HCT116 (cell line): ENCODE measurements around the gene IMMP2L. TPM values are rescaled to one million over a fixed set of nuclear protein-coding genes. Genes with fewer than 3 reads are reported as not detected.

Experiments used
- ATAC-seq: fragments of 200-7000 bp; cut with Tn5 transposase; 2 replicates; pipeline ENCODE4 v1.9.1; 2020; ENCODE audit warnings: mild to moderate bottlenecking, moderate library complexity
- BruUV-seq: library from RNA; stranded (reverse); fragments of 400-500 nt; replicated peaks from 2 replicates; lab custom pipeline; 2021; lab: Mats Ljungman, UMichigan
- CTCF ChIA-PET: fragments of 300-600 bp; sonication (Branson Sonifier 250); formaldehyde crosslinking; loops from one replicate; lab custom pipeline; 2021; ENCODE audit warnings: antibody characterized with exemption; lab: Charles Lee
- POLR2A ChIA-PET: fragments of 300-600, 350-600 bp; sonication (Branson Sonifier 250); formaldehyde crosslinking; loops from one replicate; lab custom pipeline; 2021; ENCODE audit warnings: antibody characterized with exemption; lab: Charles Lee
- RAD21 ChIA-PET, 2 experiments: fragments of 300-600 bp; sonication (Branson Sonifier 250); formaldehyde crosslinking; loops; one replicate each; lab custom pipeline; 2023; ENCODE audit warnings: low total read pairs in 2 of 2; ENCODE audit not compliant: uncharacterized antibody in 2 of 2, unreplicated experiment in 2 of 2, low non-redundant PET in 1 of 2; lab: Charles Lee
- DNase-seq: peaks from one replicate; pipeline ENCODE4 v3.0.0-alpha.2; 2010; ENCODE audit warnings: low read depth, low spot score
- H2AFZ ChIP-seq: fragments of 200-600 bp; shearing (Covaris generic), sonication (generic); 2 replicates; pipeline ENCODE4 v1.6.1; 2017; ENCODE audit warnings: low read depth, mixed run types, mixed read lengths, antibody characterized with exemption, low read length; ENCODE audit not compliant: poor library complexity, severe bottlenecking
- H3K27ac ChIP-seq: 2 replicates; pipeline ENCODE4 v1.5.1; 2012; ENCODE audit warnings: low read depth, low read length
- H3K27me3 ChIP-seq: fragments of 200-600 bp; sonication (generic); 2 replicates; pipeline ENCODE4 v1.6.1; 2016; ENCODE audit warnings: mixed run types, low read length, mixed read lengths; ENCODE audit not compliant: insufficient read depth
- H3K36me3 ChIP-seq, 2 experiments: fragments of 200-500 bp in 1 of 2; fragments of 200-600 bp in 1 of 2; sonication (Bioruptor generic) in 1 of 2; sonication (generic) in 1 of 2; 2 replicates each; pipeline versions ENCODE4 v1.5.1 to v1.6.1; 2014 to 2016; ENCODE audit warnings: low read length in 2 of 2, inconsistent platforms in 1 of 2, mixed read lengths in 1 of 2, mixed run types in 1 of 2; ENCODE audit not compliant: insufficient read depth in 2 of 2, control insufficient read depth in 1 of 2
- H3K4me1 ChIP-seq, 2 experiments: fragments of 200-600 bp in 1 of 2; sonication (generic) in 1 of 2; 2 replicates each; pipeline versions ENCODE4 v1.5.1 to v1.6.1; 2012 to 2017; ENCODE audit warnings: low read length in 2 of 2, inconsistent platforms in 1 of 2, mild to moderate bottlenecking in 1 of 2, mixed read lengths in 1 of 2, mixed run types in 1 of 2, moderate library complexity in 1 of 2; ENCODE audit not compliant: insufficient read depth in 2 of 2, control insufficient read depth in 1 of 2
- H3K4me2 ChIP-seq: fragments of 200-600 bp; sonication (generic); 2 replicates; pipeline ENCODE4 v1.6.1; 2017; ENCODE audit warnings: mixed run types, low read length, mixed read lengths
- H3K4me3 ChIP-seq, 2 experiments: fragments of 200-600 bp in 1 of 2; sonication (generic) in 1 of 2; replicated peaks in 1 of 2; 2 replicates each; pipeline ENCODE4 v1.5.1; 2011 to 2016; ENCODE audit warnings: low read length in 2 of 2, control low read depth in 1 of 2, low read depth in 1 of 2, mild to moderate bottlenecking in 1 of 2, mixed read lengths in 1 of 2, mixed run types in 1 of 2
- H3K79me2 ChIP-seq: fragments of 200-600 bp; sonication (generic); 2 replicates; pipeline ENCODE4 v1.6.1; 2017; ENCODE audit warnings: mild to moderate bottlenecking, mixed run types, low read length, moderate library complexity, mixed read lengths; ENCODE audit not compliant: insufficient read depth
- H3K9ac ChIP-seq: fragments of 200-600 bp; sonication (generic); 2 replicates; pipeline ENCODE4 v1.6.1; 2016; ENCODE audit warnings: low read length, mixed read lengths
- H3K9me2 ChIP-seq: fragments of 200-600 bp; sonication (generic), shearing (Covaris generic); 2 replicates; pipeline ENCODE4 v1.6.1; 2017; ENCODE audit warnings: mixed run types, mild to moderate bottlenecking, moderate library complexity; ENCODE audit not compliant: insufficient read depth
- H3K9me3 ChIP-seq, 2 experiments: fragments of 200-500 bp in 1 of 2; fragments of 200-600 bp in 1 of 2; sonication (Bioruptor generic) in 1 of 2; sonication (generic) in 1 of 2; 2 replicates each; pipeline ENCODE4 v1.6.1; 2014 to 2017; ENCODE audit warnings: low read length in 2 of 2, mixed read lengths in 2 of 2, inconsistent platforms in 1 of 2, low read depth in 1 of 2, mild to moderate bottlenecking in 1 of 2, mixed run types in 1 of 2, moderate library complexity in 1 of 2; ENCODE audit not compliant: control insufficient read depth in 1 of 2, insufficient read depth in 1 of 2
- H4K20me1 ChIP-seq: fragments of 200-600 bp; sonication (generic), shearing (Covaris generic); 2 replicates; pipeline ENCODE4 v1.6.1; 2017; ENCODE audit warnings: mixed run types, mild to moderate bottlenecking, moderate library complexity; ENCODE audit not compliant: insufficient read depth
- CBX3 ChIP-seq: IDR thresholded peaks from 2 replicates; pipeline ENCODE4 v1.6.1; 2012; ENCODE audit warnings: low read depth
- EGR1 ChIP-seq: IDR thresholded peaks from 2 replicates; pipeline ENCODE4 v1.6.1; 2012; ENCODE audit warnings: low read depth
- ELF1 ChIP-seq: IDR thresholded peaks from 2 replicates; pipeline ENCODE4 v1.6.1; 2012; ENCODE audit warnings: low read depth, borderline replicate concordance
- RAD21 ChIP-seq: IDR thresholded peaks from 2 replicates; pipeline ENCODE4 v1.6.1; 2012; ENCODE audit warnings: low read depth, mild to moderate bottlenecking
- REST ChIP-seq: IDR thresholded peaks from 2 replicates; pipeline ENCODE4 v1.6.1; 2012; ENCODE audit warnings: low read depth
- SIN3A ChIP-seq: IDR thresholded peaks from 2 replicates; pipeline ENCODE4 v1.6.1; 2012; ENCODE audit warnings: low read depth
- TCF7L2 ChIP-seq: IDR thresholded peaks from 2 replicates; pipeline ENCODE4 v1.7.0; 2011; ENCODE audit warnings: borderline replicate concordance, inconsistent platforms; ENCODE audit not compliant: insufficient read depth, insufficient read length; ENCODE audit errors: extremely low read depth
- ZNF274 ChIP-seq: fragments of 200-500 bp; sonication (Bioruptor generic); IDR thresholded peaks from 2 replicates; pipeline ENCODE4 v1.6.1; 2014; ENCODE audit warnings: mild to moderate bottlenecking, low read depth, low read length, inconsistent platforms
- intact Hi-C: fragments of 100-400 bp; cut with micrococcal nuclease; formaldehyde crosslinking; loops from 2 replicates; pipeline ENCODE4 v1.10.0; 2022
- total RNA-seq: library from RNA; stranded (reverse); gene quantifications from one replicate; pipeline ENCODE4 v1.2.1, GENCODE V29; 2021; ENCODE audit not compliant: unreplicated experiment

IMMP2L gene
- total RNA-seq, 1 experiment from 2014 or later, result 21.1 TPM

- H4K20me1 ChIP-seq, result no peaks in the 10 kb centered on the region; the same call in 1 of the 2 replicates
- H3K9ac ChIP-seq, result no peak overlapping the region
- POLR2A ChIA-PET, result no interaction called here
- no peaks in the 10 kb centered on the region for H3K79me2 ChIP-seq
- no peaks in the 10 kb centered on the region for H3K9me3 ChIP-seq
- no peak overlapping the region for H3K27ac ChIP-seq
- ATAC-seq (no peak), DNase-seq (no peak)
- no peaks in the 10 kb centered on the region for H3K27me3 ChIP-seq
- H3K9me2 ChIP-seq, result no peaks in the 10 kb centered on the region
- H3K4me3 ChIP-seq, result no peak overlapping the region
- no peak overlapping the region for H2AFZ ChIP-seq
- CTCF ChIA-PET, result no interaction called here
- no TSS peak for BruUV-seq
- intact Hi-C loops, result no loop called here
- RAD21 ChIA-PET, result no interaction called here
- H3K4me1 ChIP-seq, result no peaks in the 10 kb centered on the region
- TF ChIP-seq SIN3A (no peak), CBX3 (no peak), TCF7L2 (no peak), REST (no peak), RAD21 (no peak), ZNF274 (no peak), ELF1 (no peak), EGR1 (no peak)
- TF ChIP-seq, all 23 proteins: peak for 0
- Histone ChIP-seq H3K36me3 (no peaks in the 10 kb centered on the region), H3K4me2 (no peak overlapping the region)
Measured at GRCh38 chr7:111294494-111294893, 267.8 kb downstream of the IMMP2L start.
